SK-N-SH treated with all-trans-retinoic acid at 6 μM for 48 hours (cell line): ENCODE data around the gene BAG1.

Source experiments
- ATAC-seq: fragments of 200-7000 bp; cut with Tn5 transposase; 3 replicates; pipeline ENCODE4 v1.9.1; 2020; ENCODE audit warnings: mild to moderate bottlenecking, moderate library complexity
- BACH2 ChIP-seq: fragments of 250-450 bp; sonication (Bioruptor Pico); IDR thresholded peaks from 2 replicates; pipeline ENCODE4 v1.9.0; 2021; ENCODE audit warnings: mild to moderate bottlenecking, borderline replicate concordance
- CREB5 ChIP-seq: fragments of 250-450 bp; sonication (Bioruptor Pico); IDR thresholded peaks from 2 replicates; pipeline ENCODE4 v1.5.1; 2020; ENCODE audit warnings: low read depth, mild to moderate bottlenecking, moderate library complexity
- ESRRG ChIP-seq: fragments of 250-450 bp; sonication (Bioruptor Pico); IDR thresholded peaks from 2 replicates; pipeline ENCODE4 v1.6.1; 2021; ENCODE audit warnings: mild to moderate bottlenecking
- GLIS3 ChIP-seq: fragments of 250-450 bp; sonication (Bioruptor Pico); IDR thresholded peaks from 2 replicates; pipeline ENCODE4 v1.5.0; 2020; ENCODE audit warnings: mild to moderate bottlenecking, moderate library complexity
- ISL1 ChIP-seq: fragments of 250-450 bp; sonication (Bioruptor Pico); IDR thresholded peaks from 2 replicates; pipeline ENCODE4 v2.1.2; 2022; ENCODE audit warnings: mild to moderate bottlenecking, moderate library complexity
- OSR1 ChIP-seq: fragments of 250-450 bp; sonication (Bioruptor Pico); IDR thresholded peaks from 2 replicates; pipeline ENCODE4 v1.8.0; 2022; ENCODE audit warnings: moderate library complexity, mild to moderate bottlenecking, inconsistent platforms
- PPARA ChIP-seq: fragments of 250-450 bp; sonication (Bioruptor Pico); IDR thresholded peaks from 2 replicates; pipeline ENCODE4 v1.5.0; 2020; ENCODE audit warnings: mild to moderate bottlenecking, borderline replicate concordance
- RARB ChIP-seq: fragments of 250-450 bp; sonication (Bioruptor Pico); IDR thresholded peaks from 2 replicates; pipeline ENCODE4 v1.8.0; 2021; ENCODE audit warnings: mild to moderate bottlenecking, moderate library complexity
- SNAI2 ChIP-seq: fragments of 250-450 bp; sonication (Bioruptor Pico); IDR thresholded peaks from 2 replicates; pipeline ENCODE4 v1.5.0; 2020; ENCODE audit warnings: mild to moderate bottlenecking, moderate library complexity
- TCF4 ChIP-seq: fragments of 250-450 bp; sonication (Bioruptor Pico); IDR thresholded peaks from 2 replicates; pipeline ENCODE4 v1.8.0; 2021; ENCODE audit warnings: mild to moderate bottlenecking, moderate library complexity, borderline replicate concordance
- TOX ChIP-seq: fragments of 250-450 bp; sonication (Bioruptor Pico); IDR thresholded peaks from 2 replicates; pipeline ENCODE4 v1.8.0; 2021; ENCODE audit warnings: mild to moderate bottlenecking, moderate library complexity, borderline replicate concordance
- TSHZ2 ChIP-seq: fragments of 250-450 bp; sonication (Bioruptor Pico); IDR thresholded peaks from 2 replicates; pipeline ENCODE4 v1.5.0; 2020; ENCODE audit warnings: mild to moderate bottlenecking, moderate library complexity
- ZC3H10 ChIP-seq: fragments of 250-450 bp; sonication (Bioruptor Pico); IDR thresholded peaks from 2 replicates; pipeline ENCODE4 v1.5.1; 2021; ENCODE audit warnings: mild to moderate bottlenecking, moderate library complexity
- ZFP3 ChIP-seq: fragments of 250-450 bp; sonication (Bioruptor Pico); IDR thresholded peaks from 2 replicates; pipeline ENCODE4 v1.5.0; 2020; ENCODE audit warnings: mild to moderate bottlenecking, moderate library complexity
- ZFP30 ChIP-seq: fragments of 450-650 bp; formaldehyde crosslinking; IDR thresholded peaks from 2 replicates; pipeline ENCODE4 v1.5.0; 2022; ENCODE audit warnings: mild to moderate bottlenecking, moderate library complexity
- ZNF565 ChIP-seq: fragments of 450-650 bp; formaldehyde crosslinking; conservative IDR thresholded peaks from 2 replicates; pipeline ENCODE4 v1.5.0; 2020; ENCODE audit warnings: low read depth, mild to moderate bottlenecking, moderate library complexity
- ZNF70 ChIP-seq: fragments of 450-650 bp; formaldehyde crosslinking; IDR thresholded peaks from 2 replicates; pipeline ENCODE4 v1.5.0; 2020; ENCODE audit warnings: mild to moderate bottlenecking, moderate library complexity
- ZNF8 ChIP-seq: fragments of 450-650 bp; formaldehyde crosslinking; IDR thresholded peaks from 2 replicates; pipeline ENCODE4 v1.5.0; 2020; ENCODE audit warnings: mild to moderate bottlenecking, moderate library complexity
- TF ChIP-seq, protein P1 (sequence below): fragments of 250-450 bp; sonication (Bioruptor Pico); IDR thresholded peaks from 2 replicates; pipeline ENCODE4 v1.8.0; 2020; ENCODE audit warnings: mild to moderate bottlenecking, moderate library complexity, borderline replicate concordance
- TF ChIP-seq, protein P2 (sequence below): fragments of 250-450 bp; sonication (Bioruptor Pico); IDR thresholded peaks from 2 replicates; pipeline ENCODE4 v1.5.1; 2021; ENCODE audit warnings: mild to moderate bottlenecking, moderate library complexity
- TF ChIP-seq, protein P3 (sequence below): fragments of 250-450 bp; sonication (Bioruptor Pico); IDR thresholded peaks from 2 replicates; pipeline ENCODE4 v1.8.0; 2021; ENCODE audit warnings: low read depth, mild to moderate bottlenecking, moderate library complexity, borderline replicate concordance

BAG1 gene

GRCh38 chr9:33264473-33265177 lies at the start of gene BAG1, which contains the start of gene CHMP5:
TSS of gene BAG1 (minus strand) at chr9:33264708.
TSS of gene CHMP5 (plus strand) at chr9:33265049. CDS start at chr9:33265079, 30 bp downstream.
- no peak for TF ChIP-seq BACH2 (CRISPR knock-in tag)
- TF ChIP-seq RARB = no peak
- TF ChIP-seq ZNF565 (CRISPR knock-in tag) = no peak
- peak; percentile 92 for ATAC-seq

DNA sequence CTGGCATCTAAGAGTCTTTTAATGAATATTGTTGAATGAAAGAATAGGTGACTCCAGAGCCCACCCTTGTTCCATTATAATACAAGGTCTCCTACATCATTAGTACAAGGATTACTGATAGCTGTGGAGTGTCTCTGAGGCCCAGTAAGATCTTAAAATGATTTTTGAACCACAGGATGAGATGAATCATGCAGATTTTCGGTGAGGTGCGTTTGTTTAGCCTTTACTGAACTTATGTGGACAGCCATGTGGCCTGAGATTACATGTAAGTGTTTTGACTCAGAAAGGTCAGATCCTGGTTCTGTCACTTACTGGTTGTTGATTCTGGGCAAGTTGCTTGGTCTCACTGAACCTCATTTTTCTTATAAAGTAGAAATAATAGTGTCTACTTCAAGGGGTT lies 47.4 kb upstream of the BAG1 start:
- no peak for ATAC-seq
- no peak for TF ChIP-seq TOX (CRISPR knock-in tag)
- TF ChIP-seq, protein P1, sequence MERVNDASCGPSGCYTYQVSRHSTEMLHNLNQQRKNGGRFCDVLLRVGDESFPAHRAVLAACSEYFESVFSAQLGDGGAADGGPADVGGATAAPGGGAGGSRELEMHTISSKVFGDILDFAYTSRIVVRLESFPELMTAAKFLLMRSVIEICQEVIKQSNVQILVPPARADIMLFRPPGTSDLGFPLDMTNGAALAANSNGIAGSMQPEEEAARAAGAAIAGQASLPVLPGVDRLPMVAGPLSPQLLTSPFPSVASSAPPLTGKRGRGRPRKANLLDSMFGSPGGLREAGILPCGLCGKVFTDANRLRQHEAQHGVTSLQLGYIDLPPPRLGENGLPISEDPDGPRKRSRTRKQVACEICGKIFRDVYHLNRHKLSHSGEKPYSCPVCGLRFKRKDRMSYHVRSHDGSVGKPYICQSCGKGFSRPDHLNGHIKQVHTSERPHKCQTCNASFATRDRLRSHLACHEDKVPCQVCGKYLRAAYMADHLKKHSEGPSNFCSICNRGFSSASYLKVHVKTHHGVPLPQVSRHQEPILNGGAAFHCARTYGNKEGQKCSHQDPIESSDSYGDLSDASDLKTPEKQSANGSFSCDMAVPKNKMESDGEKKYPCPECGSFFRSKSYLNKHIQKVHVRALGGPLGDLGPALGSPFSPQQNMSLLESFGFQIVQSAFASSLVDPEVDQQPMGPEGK (CRISPR knock-in tag) = no peak
- no peak for TF ChIP-seq SNAI2 (CRISPR knock-in tag)
- TF ChIP-seq BACH2 (CRISPR knock-in tag) = no peak
- no peak for TF ChIP-seq ZFP30
- no peak for TF ChIP-seq OSR1 (CRISPR knock-in tag)
- TF ChIP-seq ZFP3 (CRISPR knock-in tag) = no peak
- no peak for TF ChIP-seq ISL1 (CRISPR knock-in tag)
- TF ChIP-seq ESRRG (CRISPR knock-in tag) = no peak
- no peak for TF ChIP-seq TSHZ2
- TF ChIP-seq GLIS3 (CRISPR knock-in tag) = no peak
- no peak for TF ChIP-seq RARB
- no peak for TF ChIP-seq ZC3H10
- no peak for TF ChIP-seq ZNF8 (CRISPR knock-in tag)
- TF ChIP-seq, protein P2, sequence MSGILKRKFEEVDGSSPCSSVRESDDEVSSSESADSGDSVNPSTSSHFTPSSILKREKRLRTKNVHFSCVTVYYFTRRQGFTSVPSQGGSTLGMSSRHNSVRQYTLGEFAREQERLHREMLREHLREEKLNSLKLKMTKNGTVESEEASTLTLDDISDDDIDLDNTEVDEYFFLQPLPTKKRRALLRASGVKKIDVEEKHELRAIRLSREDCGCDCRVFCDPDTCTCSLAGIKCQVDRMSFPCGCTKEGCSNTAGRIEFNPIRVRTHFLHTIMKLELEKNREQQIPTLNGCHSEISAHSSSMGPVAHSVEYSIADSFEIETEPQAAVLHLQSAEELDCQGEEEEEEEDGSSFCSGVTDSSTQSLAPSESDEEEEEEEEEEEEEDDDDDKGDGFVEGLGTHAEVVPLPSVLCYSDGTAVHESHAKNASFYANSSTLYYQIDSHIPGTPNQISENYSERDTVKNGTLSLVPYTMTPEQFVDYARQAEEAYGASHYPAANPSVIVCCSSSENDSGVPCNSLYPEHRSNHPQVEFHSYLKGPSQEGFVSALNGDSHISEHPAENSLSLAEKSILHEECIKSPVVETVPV (CRISPR knock-in tag) = no peak
- TF ChIP-seq, all 23 proteins: peak for 0

GRCh38 chr9:33310748-33311147 lies 46.2 kb upstream of the BAG1 start:
- ATAC-seq = no peak
- no peak for TF ChIP-seq ZC3H10
- no peak for TF ChIP-seq PPARA (CRISPR knock-in tag)
- TF ChIP-seq TCF4 = no peak
- no peak for TF ChIP-seq ZNF565 (CRISPR knock-in tag)
- no peak for TF ChIP-seq ESRRG (CRISPR knock-in tag)
- TF ChIP-seq ISL1 (CRISPR knock-in tag) = no peak
- TF ChIP-seq, protein P3, sequence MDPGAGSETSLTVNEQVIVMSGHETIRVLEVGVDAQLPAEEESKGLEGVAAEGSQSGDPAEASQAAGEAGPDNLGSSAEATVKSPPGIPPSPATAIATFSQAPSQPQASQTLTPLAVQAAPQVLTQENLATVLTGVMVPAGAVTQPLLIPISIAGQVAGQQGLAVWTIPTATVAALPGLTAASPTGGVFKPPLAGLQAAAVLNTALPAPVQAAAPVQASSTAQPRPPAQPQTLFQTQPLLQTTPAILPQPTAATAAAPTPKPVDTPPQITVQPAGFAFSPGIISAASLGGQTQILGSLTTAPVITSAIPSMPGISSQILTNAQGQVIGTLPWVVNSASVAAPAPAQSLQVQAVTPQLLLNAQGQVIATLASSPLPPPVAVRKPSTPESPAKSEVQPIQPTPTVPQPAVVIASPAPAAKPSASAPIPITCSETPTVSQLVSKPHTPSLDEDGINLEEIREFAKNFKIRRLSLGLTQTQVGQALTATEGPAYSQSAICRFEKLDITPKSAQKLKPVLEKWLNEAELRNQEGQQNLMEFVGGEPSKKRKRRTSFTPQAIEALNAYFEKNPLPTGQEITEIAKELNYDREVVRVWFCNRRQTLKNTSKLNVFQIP (CRISPR knock-in tag) = no peak
- TF ChIP-seq, protein P1 (CRISPR knock-in tag) = no peak
- TF ChIP-seq OSR1 (CRISPR knock-in tag) = no peak
- TF ChIP-seq CREB5 (CRISPR knock-in tag) = no peak
- no peak for TF ChIP-seq ZNF70 (CRISPR knock-in tag)
- no peak for TF ChIP-seq BACH2 (CRISPR knock-in tag)
- no peak for TF ChIP-seq ZNF8 (CRISPR knock-in tag)
- TF ChIP-seq, protein P2 (CRISPR knock-in tag) = no peak
- TF ChIP-seq ZFP30 = no peak
